Fibroblast of peridontal ligament (primary cell): ENCODE measurements around the gene KANSL1.

Experiments used
- DNase-seq: peaks from one replicate; pipeline ENCODE4 v3.0.0-alpha.2; 2010; ENCODE audit errors: extremely low read depth

Gene KANSL1

GRCh38 chr17:46082257-46082656 is 111.0 kb downstream of the KANSL1 start:
- DNase-seq = no peak

GRCh38 chr17:46081018-46081320 is 112.3 kb downstream of the KANSL1 start:
- no peak for DNase-seq

GRCh38 chr17:46080118-46081017 is 112.9 kb downstream of the KANSL1 start:
- DNase-seq = no peak

GRCh38 chr17:46078675-46079074 is 114.6 kb downstream of the KANSL1 start:
- DNase-seq = no peak

- no peak for DNase-seq
These were observed 118.7 kb downstream of the KANSL1 start for GRCh38 chr17:46074540-46074939.

- DNase-seq = peak; percentile 43
These were observed 120.2 kb downstream of the KANSL1 start for GRCh38 chr17:46072998-46073397.

GRCh38 chr17:46071796-46072195 is 121.4 kb downstream of the KANSL1 start:
- DNase-seq = no peak

- no peak for DNase-seq
These were observed 128.8 kb downstream of the KANSL1 start for GRCh38 chr17:46064460-46064859.

- peak; percentile 49 for DNase-seq
These were observed 130.0 kb downstream of the KANSL1 start for GRCh38 chr17:46063241-46063640.

GRCh38 chr17:46061435-46061834 is 131.8 kb downstream of the KANSL1 start:
- peak; percentile 27 for DNase-seq

GRCh38 chr17:46060461-46060860 is 132.8 kb downstream of the KANSL1 start:
- DNase-seq = no peak

- DNase-seq = no peak
These were observed 133.7 kb downstream of the KANSL1 start for GRCh38 chr17:46059486-46059885.

GRCh38 chr17:46057366-46057765 is 135.9 kb downstream of the KANSL1 start:
- DNase-seq = no peak

GRCh38 chr17:46056800-46057304 is 136.4 kb downstream of the KANSL1 start:
- DNase-seq = peak; percentile 51

GRCh38 chr17:46053911-46054534 is 139.2 kb downstream of the KANSL1 start:
- peak; percentile 27 for DNase-seq

- DNase-seq = no peak
These were observed 143.6 kb downstream of the KANSL1 start for GRCh38 chr17:46049656-46050055.

- DNase-seq = no peak
These were observed 145.4 kb downstream of the KANSL1 start for GRCh38 chr17:46047856-46048255.

GRCh38 chr17:46047398-46047797 is 145.8 kb downstream of the KANSL1 start:
- no peak for DNase-seq

GRCh38 chr17:46046957-46047356 is 146.3 kb downstream of the KANSL1 start:
- DNase-seq = peak; percentile 41

GRCh38 chr17:46045639-46046038 is 147.6 kb downstream of the KANSL1 start:
- DNase-seq = no peak

- no peak for DNase-seq
These were observed 148.2 kb downstream of the KANSL1 start for GRCh38 chr17:46044989-46045388.

GRCh38 chr17:46044286-46044928 is 148.8 kb downstream of the KANSL1 start:
- peak; percentile 96 for DNase-seq

- DNase-seq = peak; percentile 69
These were observed 149.6 kb downstream of the KANSL1 start for GRCh38 chr17:46043606-46044005.
